ENCODE results near the gene TSGA10. TPM values are rescaled to one million over a fixed set of nuclear protein-coding genes. Genes with fewer than 3 reads are reported as not detected.

The TSGA10 gene
- total and polyA plus RNA-seq, 8 donors, result 3.5 to 10.1 (median 6.5) TPM

GRCh38 chr2:99181624-99182000 is 26.9 kb upstream of the TSGA10 start:
- 0 to 1% methylated on average over 4 of the region's 4 CpGs for WGBS, 2 donors
- H3K4me1 ChIP-seq, result peaks cover 4 to 26% (median 11%) of the 10 kb centered on the region in 3 donors

GRCh38 chr2:99180755-99181623 is 26.2 kb upstream of the TSGA10 start, which contains the start of the genes MITD1 and MRPL30:
MITD1 (minus strand) TSS chr2:99181058; CDS start chr2:99180981, 77 bp downstream.
MRPL30 (plus strand) TSS chr2:99181184; CDS start chr2:99186204, 5,020 bp downstream.
- H3K4me3 ChIP-seq, result peak within 1 kb of the TSS; percentile 38 to 89 (median 64)
- intact Hi-C loops (cut with DNase I), result no loop called here
- FAIRE-seq, result no peak

More at GRCh38 chr2:99181624-99182000, 26.9 kb upstream of the TSGA10 start:
- TF ChIP-seq CTCF (IDR thresholded peaks at IDR 0.05), result no peak
- no peak overlapping the region for H3K27ac ChIP-seq
- intact Hi-C loops (cut with DNase I), result no loop called here
- no peak for ATAC-seq
- H3K4me3 ChIP-seq, result peak overlapping the region; percentile 38 to 89 (median 64)
- no peak for FAIRE-seq
- no peak for DNase-seq
- no peaks in the 10 kb centered on the region for H3K9me3 ChIP-seq
- no peaks in the 10 kb centered on the region for H3K36me3 ChIP-seq
- H3K27me3 ChIP-seq, result no peaks in the 10 kb centered on the region

GRCh38 chr2:99171377-99172140 is 16.8 kb upstream of the TSGA10 start:
- no peak overlapping the region for H3K4me3 ChIP-seq
- FAIRE-seq (no peak), ATAC-seq (no peak), DNase-seq (no peak)
- no peaks in the 10 kb centered on the region for H3K9me3 ChIP-seq
- TF ChIP-seq CTCF (IDR thresholded peaks at IDR 0.05), result no peak
- intact Hi-C loops (cut with DNase I), result no loop called here
- H3K4me1 ChIP-seq, result no peaks in the 10 kb centered on the region
- peaks cover 0 to 20% (median 7%) of the 10 kb centered on the region in 3 donors for H3K36me3 ChIP-seq
- no peak overlapping the region for H3K27ac ChIP-seq
- H3K27me3 ChIP-seq, result no peaks in the 10 kb centered on the region
- 94% methylated on average over 8 of the region's 8 CpGs for WGBS, 2 donors

More at GRCh38 chr2:99180755-99181623, 26.2 kb upstream of the TSGA10 start, which contains the start of the genes MITD1 and MRPL30:
- DNase-seq (peak; percentile 85 to 94 (median 90)), ATAC-seq (peak; percentile 98 to 100 (median 99))
- Histone ChIP-seq H3K4me1 (peaks cover 4 to 26% (median 11%) of the 10 kb centered on the region in 3 donors), H3K9me3 (no peaks in the 10 kb centered on the region), H3K36me3 (no peaks in the 10 kb centered on the region), H3K27ac (peak within 1 kb of the TSS in 3 of 4 donors; percentile 24 to 80 (median 65)), H3K27me3 (no peaks in the 10 kb centered on the region)
- 0 to 1% methylated on average over 39 of the region's 39 CpGs for WGBS, 2 donors
- TF ChIP-seq CTCF (IDR thresholded peaks at IDR 0.05), result no peak

- no peak overlapping the region for H3K4me3 ChIP-seq
- 36 to 53% methylated on average over 1 of the region's 1 CpG for WGBS, 2 donors
- intact Hi-C loops (cut with DNase I), result no loop called here
These were observed 14.8 kb upstream of the TSGA10 start for GRCh38 chr2:99169534-99169933.

More at GRCh38 chr2:99169534-99169933, 14.8 kb upstream of the TSGA10 start:
- Histone ChIP-seq H3K27ac (no peak overlapping the region), H3K36me3 (peaks cover 0 to 20% (median 7%) of the 10 kb centered on the region in 3 donors), H3K27me3 (no peaks in the 10 kb centered on the region), H3K4me1 (no peaks in the 10 kb centered on the region), H3K9me3 (no peaks in the 10 kb centered on the region)
- FAIRE-seq (no peak), ATAC-seq (no peak), DNase-seq (no peak)
- TF ChIP-seq CTCF (IDR thresholded peaks at IDR 0.05), result no peak
